Left colon (tissue), 2 donors: Measurements from ENCODE around the gene SPAAR. TPM values are rescaled to one million over a fixed set of nuclear protein-coding genes. Genes with fewer than 3 reads are reported as not detected.
"Not testable (repeated sequence)": the region's sequence is repeated elsewhere in the genome, so short reads cannot be mapped to it uniquely, and the experiment has no call there.

Experiments
- ATAC-seq: fragments of 200-7000 bp; cut with Tn5 transposase; one replicate; pipeline ENCODE4 v1.9.1; 2020; ENCODE audit warnings: mild to moderate bottlenecking, moderate library complexity
- DNase-seq, 2 donors: peaks; one replicate each; pipeline ENCODE4 v3.0.0-alpha.2; 2020
- intact Hi-C, 2 donors: fragments of 100-400 bp; cut with DNase I in 1 of 2; cut with micrococcal nuclease in 1 of 2; formaldehyde crosslinking; loops; one replicate each; pipeline versions ENCODE4 v1.11.2 to v1.14.0; 2022; cut with DNase I, micrococcal nuclease
- total RNA-seq, 2 donors: library from RNA; stranded (reverse); fragmentation: NEBNext Ultra II Directional; extraction: Animal tissue kit (Norgen Biotek cat#: 25700); gene quantifications; one replicate each; pipeline ENCODE4 v1.2.1, GENCODE V29; 2021
- donor health status: DM: no; HTN: no; CAD: no.
- donor health status: DM: yes; HTN: yes; CAD: no.

Gene SPAAR
- total RNA-seq, 2 donors from 2014 or later, result 1.3 to 2.1 TPM

GRCh38 chr9:35897376-35898099 lies 11.8 kb upstream of the SPAAR start:
- DNase-seq, intact Hi-C loops, ATAC-seq: not testable (repeated sequence)

DNA sequence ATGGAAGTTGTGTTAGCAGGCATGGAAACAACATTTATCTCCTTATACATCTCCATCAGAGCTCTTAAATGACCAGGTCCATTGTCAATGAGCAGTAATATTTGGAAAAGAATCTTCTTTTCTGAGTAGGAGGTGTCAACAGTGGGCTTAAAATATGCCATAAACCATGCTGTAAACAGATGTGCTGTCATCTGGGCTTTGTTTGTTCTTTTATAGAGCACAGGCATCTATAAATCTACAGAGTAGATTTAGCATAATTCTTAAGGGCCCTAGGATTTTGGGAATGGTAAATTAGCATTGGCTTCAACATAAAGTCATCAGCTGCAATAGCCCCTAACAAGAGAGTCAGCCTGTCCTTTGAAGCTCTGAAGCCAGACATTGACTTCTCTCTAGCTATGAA lies 11.0 kb upstream of the SPAAR start:
- DNase-seq (no peak), ATAC-seq (no peak)
- intact Hi-C loops, result no loop called here

- intact Hi-C loops, result no loop called here
- DNase-seq (no peak), ATAC-seq (no peak)
These were observed 10.3 kb upstream of the SPAAR start for GRCh38 chr9:35899021-35899420.

DNA sequence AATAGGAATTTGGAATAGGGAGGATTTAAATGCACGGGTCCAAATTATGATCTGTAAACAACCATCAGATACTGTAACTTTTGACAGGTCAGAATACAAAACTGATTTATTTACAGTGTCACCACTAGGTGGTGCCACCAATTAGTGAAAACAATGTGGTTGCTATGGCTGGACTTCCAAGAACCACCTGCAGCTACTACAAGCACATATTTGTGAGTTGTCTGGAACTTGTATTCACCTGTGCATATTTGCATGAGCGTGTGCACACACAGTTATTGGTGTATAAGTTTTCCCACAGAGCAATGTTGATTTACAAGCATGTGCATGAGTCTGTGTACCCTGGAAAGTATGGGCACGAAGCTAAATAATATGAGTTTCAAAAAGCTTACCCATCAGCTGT lies 6.2 kb upstream of the SPAAR start:
- no peak for DNase-seq
- ATAC-seq, result peak; percentile 12
- intact Hi-C loops, result loop anchor here in 1 of 2 donors (5.0 kb wide), 1 partner anchor 44 kb away; no protein-coding TSS in a partner anchor

- DNase-seq, result no peak
- no peak for ATAC-seq
- intact Hi-C loops, result loop anchor here in 1 of 2 donors (5.0 kb wide), 1 partner anchor 43 kb away; no protein-coding TSS in a partner anchor
These were observed 5.0 kb upstream of the SPAAR start for GRCh38 chr9:35904338-35904737.

GRCh38 chr9:35905051-35905781 lies 4.1 kb upstream of the SPAAR start:
- peak; percentile 64 for ATAC-seq
- peak; percentile 66 to 74 for DNase-seq
- intact Hi-C loops, result no loop called here

GRCh38 chr9:35905912-35906679 lies 3.2 kb upstream of the SPAAR start, which contains the start of gene HRCT1:
TSS of gene HRCT1 (plus strand) at chr9:35906202. CDS start at chr9:35906288, 86 bp downstream.
- DNase-seq (peak; percentile 95 to 98), ATAC-seq (peak; percentile 76)
- intact Hi-C loops, result no loop called here

DNA sequence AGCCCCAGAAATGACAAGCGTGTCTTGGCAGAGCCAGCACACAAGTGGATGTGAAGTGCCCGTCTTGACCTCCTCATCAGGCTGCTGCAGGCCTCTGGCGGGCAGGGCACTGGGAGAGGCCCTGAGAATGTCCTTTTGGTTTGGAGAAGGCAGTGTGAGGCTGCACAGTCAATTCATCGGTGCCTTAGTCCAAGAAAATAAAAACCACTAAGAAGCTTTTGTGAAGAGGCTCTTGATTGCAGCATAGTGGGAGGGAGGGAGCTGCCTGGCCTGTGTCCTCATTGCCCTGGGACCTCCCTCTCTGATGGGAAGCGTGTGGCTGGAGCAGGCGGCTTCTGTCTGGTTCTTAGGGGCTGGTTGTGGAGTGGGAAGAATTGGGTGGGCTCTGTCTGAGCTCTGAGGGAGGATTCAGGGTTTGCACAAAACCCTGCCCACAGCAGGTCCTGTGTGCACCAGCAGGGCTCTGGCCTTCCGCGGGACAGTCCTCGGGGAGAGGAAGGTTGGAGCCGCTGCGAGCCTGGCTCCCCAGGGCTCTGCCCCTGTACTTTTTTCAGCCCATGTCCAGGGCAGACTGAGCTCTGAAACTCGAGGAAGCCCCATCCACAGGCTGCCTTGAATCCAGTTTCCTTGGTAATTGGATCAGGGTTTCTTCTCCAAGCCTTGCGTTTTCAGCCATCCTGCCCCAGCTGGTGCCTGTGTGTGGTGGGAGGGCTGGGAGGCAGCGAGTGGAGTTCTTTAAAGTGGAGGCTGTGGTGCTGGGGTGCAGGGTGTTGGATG lies 2.2 kb upstream of the SPAAR start:
- intact Hi-C loops, result no loop called here
- peak in 1 of 2 donors; percentile 76 for DNase-seq
- peak; percentile 18 for ATAC-seq

- intact Hi-C loops, result no loop called here
- peak; percentile 31 for ATAC-seq
These were observed 1.4 kb upstream of the SPAAR start for GRCh38 chr9:35907711-35908503.

DNA sequence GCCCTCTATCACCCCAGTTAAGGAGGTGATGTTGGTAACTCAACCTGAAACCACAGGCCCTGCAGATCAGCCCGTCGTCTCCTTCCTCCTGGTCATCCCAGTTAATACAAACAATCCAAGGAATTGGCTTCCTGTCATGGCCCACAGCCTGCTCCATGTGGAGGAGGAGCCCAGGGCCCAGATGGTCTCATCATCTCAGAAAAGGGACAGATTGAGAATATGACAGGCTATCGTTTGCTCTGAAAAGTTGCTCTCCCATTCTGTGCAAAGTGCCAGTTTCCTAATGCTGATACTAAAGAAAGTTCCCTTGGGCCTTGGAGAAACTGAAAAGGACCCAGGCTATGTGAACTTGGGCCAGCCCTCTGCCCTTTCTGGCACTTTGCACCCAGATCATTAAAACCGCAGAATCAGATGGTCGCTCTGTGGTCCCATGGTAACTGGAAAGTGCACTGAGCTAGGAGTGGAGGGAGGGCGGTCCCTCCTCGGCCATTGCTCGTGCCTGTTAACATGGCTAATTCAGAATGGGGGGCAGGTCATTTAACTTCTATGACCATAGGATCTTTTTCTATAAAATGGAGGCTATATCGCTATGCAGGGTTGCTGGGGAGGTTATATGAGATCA lies 675 bp upstream of the SPAAR start:
- intact Hi-C loops, result no loop called here
- no peak for DNase-seq
- ATAC-seq, result no peak

More at GRCh38 chr9:35907711-35908503, 1.4 kb upstream of the SPAAR start:
- DNase-seq, result peak; percentile 78 to 80

DNA sequence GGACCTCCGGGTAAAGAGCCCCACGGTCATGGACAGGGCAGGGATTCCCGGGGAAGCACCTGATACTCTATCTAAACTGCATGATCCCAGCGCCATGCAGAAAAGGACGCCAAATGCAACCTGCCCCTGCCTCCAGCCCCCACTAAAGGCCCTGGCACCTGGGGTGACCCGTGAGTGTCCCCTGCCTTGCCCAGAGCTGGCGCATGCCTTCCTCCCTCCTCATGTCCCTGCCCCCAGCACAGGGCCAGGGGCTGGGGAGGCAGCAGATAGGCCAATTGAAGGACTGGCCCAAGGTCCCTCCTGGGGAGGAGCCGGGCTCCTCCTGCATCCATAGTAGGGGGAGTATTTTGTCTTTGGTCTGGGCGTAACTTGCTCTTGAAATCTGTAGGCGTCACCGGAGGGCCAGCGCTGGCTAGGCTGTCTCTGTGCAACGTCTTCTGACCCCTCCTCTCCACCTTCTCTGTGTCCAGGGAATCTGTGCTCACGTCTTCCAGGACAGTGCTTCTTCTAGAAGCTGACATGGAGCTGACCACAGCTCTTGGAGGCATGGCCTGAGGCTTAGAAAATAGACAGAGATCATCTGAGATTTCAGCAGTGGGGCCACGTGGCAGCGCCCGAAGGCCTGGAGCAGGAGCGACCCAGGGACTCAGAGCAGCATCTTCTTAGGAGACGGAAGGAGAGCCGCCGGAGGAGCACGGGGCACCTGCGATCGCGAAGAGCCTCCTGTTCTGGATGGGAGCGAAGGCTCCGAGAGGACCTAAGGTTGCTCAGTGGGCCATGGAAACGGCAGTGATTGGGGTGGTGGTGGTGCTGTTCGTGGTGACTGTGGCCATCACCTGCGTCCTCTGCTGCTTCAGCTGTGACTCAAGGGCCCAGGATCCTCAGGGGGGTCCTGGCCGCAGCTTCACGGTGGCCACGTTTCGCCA lies 660 bp downstream of the SPAAR start:
- intact Hi-C loops, result no loop called here
- DNase-seq (no peak), ATAC-seq (no peak)

DNA sequence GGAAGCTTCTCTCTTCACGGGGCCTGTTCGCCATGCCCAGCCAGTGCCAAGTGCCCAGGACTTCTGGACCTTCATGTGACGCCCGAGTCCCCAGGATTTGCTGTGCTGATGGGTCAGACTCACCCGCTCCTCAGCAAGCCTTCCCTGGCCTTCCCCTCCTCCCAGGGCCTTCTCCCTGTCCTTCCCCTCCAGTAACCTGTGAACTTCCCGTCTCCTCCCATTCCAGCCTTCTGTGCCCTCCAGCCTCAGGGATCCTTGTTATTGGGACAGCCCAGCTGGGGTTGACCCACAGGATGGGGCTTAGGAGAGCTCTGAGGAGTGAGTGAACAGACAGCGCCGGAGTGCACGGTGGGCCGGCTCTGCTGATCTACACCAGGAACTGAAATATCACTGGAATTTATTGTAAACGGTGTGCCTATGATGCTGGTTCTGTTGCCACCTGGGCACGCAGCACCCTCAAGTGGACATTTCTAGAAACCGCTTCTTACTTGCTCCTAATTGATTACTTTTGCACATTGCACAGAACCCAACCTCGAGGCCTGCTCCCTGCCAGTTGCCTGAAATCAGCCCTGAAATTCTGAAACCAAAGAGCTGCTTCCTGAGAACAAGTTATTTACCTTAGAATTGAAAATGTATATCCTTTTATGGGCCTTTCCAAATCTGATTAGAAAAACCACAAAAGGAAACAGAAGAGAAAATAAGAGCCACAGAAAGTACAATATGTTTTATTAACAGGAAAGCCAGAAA lies 1.5 kb downstream of the SPAAR start:
- ATAC-seq (peak; percentile 31), DNase-seq (peak; percentile 72 to 73)
- intact Hi-C loops, result no loop called here

DNA sequence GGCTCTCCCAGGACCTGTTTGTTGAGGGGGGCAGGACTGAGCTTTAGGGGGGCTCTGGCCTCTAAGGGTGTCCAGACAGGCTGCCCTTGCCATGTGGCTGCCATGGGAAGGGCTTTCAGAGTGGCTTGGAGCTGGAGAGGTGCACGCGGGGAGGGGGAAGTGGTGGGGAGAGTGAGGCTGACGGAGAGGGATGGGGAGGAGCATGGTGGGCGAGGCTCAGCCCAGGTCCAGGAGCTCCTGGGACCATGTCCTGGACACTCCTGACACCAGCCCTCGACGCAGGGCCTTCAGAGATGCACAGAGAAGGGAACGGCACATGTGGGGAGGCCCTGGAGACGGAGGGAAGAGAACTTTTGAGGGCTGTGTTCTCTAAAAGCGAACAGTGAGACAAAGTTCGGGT lies 2.4 kb downstream of the SPAAR start:
- no peak for ATAC-seq
- DNase-seq, result no peak
- intact Hi-C loops, result no loop called here

- ATAC-seq (no peak), DNase-seq (no peak)
- intact Hi-C loops, result no loop called here
These were observed 3.6 kb downstream of the SPAAR start for GRCh38 chr9:35912791-35913400.

GRCh38 chr9:35913429-35913828 lies 4.1 kb downstream of the SPAAR start:
- intact Hi-C loops, ATAC-seq, DNase-seq: not testable (repeated sequence)
